GM21360 (cell line): ENCODE measurements around the gene ACP1.

Source experiments
- ATAC-seq: cut with Tn5 transposase; IDR thresholded peaks from one replicate; pipeline ENCODE4 v1.9.1; 2021; ENCODE audit warnings: mild to moderate bottlenecking, moderate library complexity; ENCODE audit not compliant: unreplicated experiment

The ACP1 gene

GRCh38 chr2:254241-254640 is 10.5 kb upstream of the ACP1 start:
- no peak for ATAC-seq

GRCh38 chr2:255195-255594 is 9.6 kb upstream of the ACP1 start:
- ATAC-seq = no peak

GRCh38 chr2:256094-256493 is 8.7 kb upstream of the ACP1 start:
- ATAC-seq = no peak

GRCh38 chr2:257429-257828 is 7.3 kb upstream of the ACP1 start:
- ATAC-seq = no peak

- no peak for ATAC-seq
These were observed 6.9 kb upstream of the ACP1 start for GRCh38 chr2:257842-258241.

- ATAC-seq = no peak
These were observed 5.8 kb upstream of the ACP1 start for GRCh38 chr2:258933-259332.

GRCh38 chr2:259789-260331 is 4.9 kb upstream of the ACP1 start:
- no peak for ATAC-seq

- no peak for ATAC-seq
These were observed 4.1 kb upstream of the ACP1 start for GRCh38 chr2:260507-261161.

- ATAC-seq = no peak
These were observed 2.6 kb upstream of the ACP1 start for GRCh38 chr2:262117-262516.

- no peak for ATAC-seq
These were observed 1.6 kb upstream of the ACP1 start for GRCh38 chr2:263022-263738.

- ATAC-seq = peak; percentile 22
These were observed 814 bp upstream of the ACP1 start, which contains the start of gene SH3YL1 for GRCh38 chr2:263774-264492. SH3YL1 (minus strand) TSS chr2:264032; CDS start chr2:263984, 48 bp downstream.

- no peak for ATAC-seq
These were observed 3.6 kb downstream of the ACP1 start for GRCh38 chr2:268323-268722.

- no peak for ATAC-seq
These were observed 4.7 kb downstream of the ACP1 start for GRCh38 chr2:269356-270030.

- ATAC-seq = no peak
These were observed 6.1 kb downstream of the ACP1 start for GRCh38 chr2:270861-271260.

GRCh38 chr2:271917-272316 is 7.2 kb downstream of the ACP1 start:
- no peak for ATAC-seq

GRCh38 chr2:273333-273732 is 8.6 kb downstream of the ACP1 start:
- ATAC-seq = no peak

- ATAC-seq = no peak
These were observed 9.8 kb downstream of the ACP1 start for GRCh38 chr2:274503-274902.

- ATAC-seq = peak; percentile 99
These were observed 10.7 kb downstream of the ACP1 start for GRCh38 chr2:275466-275865.

GRCh38 chr2:278312-278926 is 13.7 kb downstream of the ACP1 start:
- ATAC-seq = no peak

GRCh38 chr2:278927-279320 is 14.2 kb downstream of the ACP1 start:
- ATAC-seq = no peak

- no peak for ATAC-seq
These were observed 14.6 kb downstream of the ACP1 start for GRCh38 chr2:279366-279765.
